GM12878 (cell line): ENCODE measurements around the gene UBL4B. TPM values are rescaled to one million over a fixed set of nuclear protein-coding genes. Genes with fewer than 3 reads are reported as not detected.
"Not testable (repeated sequence)": the region's sequence is repeated elsewhere in the genome, so short reads cannot be mapped to it uniquely, and the experiment has no call there.

ENCODE experiments used
- ATAC-seq: fragments of 200-7000 bp; cut with Tn5 transposase; 3 replicates; pipeline ENCODE4 v1.9.1; 2020; ENCODE audit warnings: mild to moderate bottlenecking, moderate library complexity
- BruUV-seq: library from RNA; stranded (reverse); fragments of 400-500 nt; replicated peaks from 2 replicates; lab custom pipeline; 2021; lab: Mats Ljungman, UMichigan
- CTCF ChIA-PET: fragments of 300-600 bp; sonication (Branson Sonifier 250); formaldehyde crosslinking; extraction: SDS; loops from one replicate; lab custom pipeline; 2021; ENCODE audit warnings: inconsistent platforms; lab: Yijun Ruan, JAX
- POLR2A ChIA-PET: fragments of 350-600 bp; formaldehyde crosslinking; extraction: SDS; loops from one replicate; lab custom pipeline; 2021; ENCODE audit warnings: inconsistent platforms; lab: Charles Lee
- RAD21 ChIA-PET: fragments of 300-600 bp; sonication (Branson Sonifier 250); formaldehyde crosslinking; loops from one replicate; lab custom pipeline; 2023; ENCODE audit warnings: antibody characterized with exemption; ENCODE audit not compliant: unreplicated experiment; lab: Charles Lee
- SMC1A ChIA-PET: fragments of 300-600 bp; sonication (Branson Sonifier 250); formaldehyde crosslinking; loops from one replicate; lab custom pipeline; 2023; ENCODE audit not compliant: unreplicated experiment, uncharacterized antibody; lab: Charles Lee
- DNase-seq: peaks from one replicate; pipeline ENCODE4 v3.0.0-alpha.2; 2011; ENCODE audit warnings: low read depth, low spot score
- FAIRE-seq: peaks from 3 replicates; lab custom pipeline; 2011; peaks lifted over from hg19 to GRCh38; lab: Jason Lieb, UNC
- H2AFZ ChIP-seq: 2 replicates; pipeline ENCODE4 v1.6.0; 2011; ENCODE audit warnings: low read depth, low read length, control low read depth; ENCODE audit not compliant: control insufficient read depth
- H3K27ac ChIP-seq: 2 replicates; pipeline ENCODE4 v1.5.1; 2011; ENCODE audit warnings: control low read depth; ENCODE audit not compliant: control insufficient read depth, insufficient read depth
- H3K27me3 ChIP-seq, 2 experiments: replicated peaks in 1 of 2; 2 replicates each; pipeline versions ENCODE4 v1.6.0 to v1.6.1; 2011; ENCODE audit warnings: low read length in 1 of 2; ENCODE audit not compliant: control insufficient read depth in 2 of 2, insufficient read depth in 2 of 2
- H3K36me3 ChIP-seq, 2 experiments: 2 replicates each; pipeline ENCODE4 v1.5.1; 2011; ENCODE audit warnings: low read length in 1 of 2; ENCODE audit not compliant: control insufficient read depth in 2 of 2, insufficient read depth in 2 of 2
- H3K4me1 ChIP-seq: 2 replicates; pipeline ENCODE4 v1.6.1; 2011; ENCODE audit warnings: mild to moderate bottlenecking, low read length, moderate library complexity, mixed read lengths; ENCODE audit not compliant: control insufficient read depth, insufficient read depth
- H3K4me2 ChIP-seq: 2 replicates; pipeline ENCODE4 v1.6.0; 2011; ENCODE audit warnings: control low read depth; ENCODE audit not compliant: control insufficient read depth, insufficient read depth
- H3K4me3 ChIP-seq: fragments of 200-600 bp; sonication (generic); 2 replicates; pipeline ENCODE4 v1.5.1; 2016
- H3K79me2 ChIP-seq: 2 replicates; pipeline ENCODE4 v1.6.0; 2011; ENCODE audit warnings: low read length; ENCODE audit not compliant: control insufficient read depth, insufficient read depth
- H3K9ac ChIP-seq: 2 replicates; pipeline ENCODE4 v1.8.0; 2011; ENCODE audit warnings: low read length, control low read depth, mixed read lengths; ENCODE audit not compliant: control insufficient read depth, insufficient read depth
- H3K9me3 ChIP-seq: replicated peaks from 3 replicates; pipeline ENCODE4 v1.5.1; 2011; ENCODE audit warnings: mild to moderate bottlenecking, low read length; ENCODE audit not compliant: control insufficient read depth, insufficient read depth
- H4K20me1 ChIP-seq: 2 replicates; pipeline ENCODE4 v1.6.0; 2011; ENCODE audit not compliant: control insufficient read depth, insufficient read depth
- EED ChIP-seq: sonication (generic); IDR thresholded peaks from 2 replicates; pipeline ENCODE4 v1.6.1; 2016; ENCODE audit warnings: antibody characterized with exemption, low read depth
- HCFC1 ChIP-seq: fragments of 150-350 bp; IDR thresholded peaks from 2 replicates; pipeline ENCODE4 v1.6.1; 2014; ENCODE audit warnings: low read length
- IKZF2 ChIP-seq, 2 experiments: fragments of 450-650 bp; IDR thresholded peaks; 2 replicates each; pipeline ENCODE4 v1.6.1; 2017; ENCODE audit warnings: mild to moderate bottlenecking in 2 of 2, moderate library complexity in 2 of 2
- MEF2B ChIP-seq: fragments of 450-650 bp; IDR thresholded peaks from 2 replicates; pipeline ENCODE4 v1.6.1; 2018; ENCODE audit warnings: mild to moderate bottlenecking, moderate library complexity; ENCODE audit not compliant: partially characterized antibody, poor library complexity, severe bottlenecking
- MYB ChIP-seq: fragments of 150-350 bp; IDR thresholded peaks from 2 replicates; pipeline ENCODE4 v1.6.1; 2014; ENCODE audit warnings: mild to moderate bottlenecking, low read depth, low read length, borderline replicate concordance
- POLR2AphosphoS5 ChIP-seq: IDR thresholded peaks from 2 replicates; pipeline ENCODE4 v1.6.1; 2011; ENCODE audit warnings: mild to moderate bottlenecking, low read length, inconsistent platforms
- SMARCA5 ChIP-seq: fragments of 450-650 bp; IDR thresholded peaks from 2 replicates; pipeline ENCODE4 v1.6.1; 2017; ENCODE audit warnings: mild to moderate bottlenecking
- SREBF1 ChIP-seq: IDR thresholded peaks from 2 replicates; pipeline ENCODE4 v1.6.1; 2012; ENCODE audit warnings: mild to moderate bottlenecking, low read length
- STAT3 ChIP-seq: IDR thresholded peaks from 2 replicates; pipeline ENCODE4 v1.6.1; 2011; ENCODE audit warnings: low read depth, low read length, improper control_type of control experiment
- SUZ12 ChIP-seq: fragments of 200-600 bp; sonication (generic); IDR thresholded peaks from one replicate; pipeline ENCODE4 v1.6.1; 2018; ENCODE audit warnings: antibody characterized with exemption, mild to moderate bottlenecking; ENCODE audit not compliant: unreplicated experiment
- WGBS: methylation state at CpG from one replicate; pipeline ENCODE4 v1.1.6; 2016; ENCODE audit warnings: low lambda C conversion rate; ENCODE audit not compliant: insufficient replicate concordance, insufficient coverage; ENCODE audit errors: missing lambda C conversion rate; 5-methylcytosine and 5-hydroxymethylcytosine counted together
- in situ Hi-C: fragments of 300-500 bp; cut with MboI; formaldehyde crosslinking; loops from 9 replicates; pipeline ENCODE4 v1.14.3; 2018; ENCODE audit warnings: mixed read lengths
- intact Hi-C: fragments of 100-400 bp; cut with micrococcal nuclease; formaldehyde crosslinking; loops from one replicate; pipeline ENCODE4 v1.14.2; 2022; ENCODE audit not compliant: unreplicated experiment
- polyA plus RNA-seq, 11 experiments: library from polyadenylated mRNA; depleted of rRNA in 4 of 11; unstranded in 6 of 11; stranded (reverse) in 5 of 11; fragments of >200 nt; fragmentation: Nextera tagmentation in 4 of 11; fragmentation: Illumina TruSeq in 1 of 11; extraction: Ambion mirVana in 4 of 11; extraction: Trizol in 1 of 11; gene quantifications; 1 replicate in 1 of 11; 2 replicates in 10 of 11; pipeline versions ENCODE4 v1.2.1 to v1.2.3, GENCODE V29; 2011 to 2016; ENCODE audit warnings: inconsistent platforms in 2 of 11, missing spikeins in 2 of 11, low read depth in 1 of 11
- total RNA-seq, 4 experiments: library from RNA; depleted of rRNA in 3 of 4; stranded (reverse); fragments of >200 nt in 3 of 4; fragmentation: Illumina TruSeq in 1 of 4; extraction: Trizol in 1 of 4; gene quantifications; 2 replicates each; pipeline versions ENCODE4 v1.2.1 to v1.2.3, GENCODE V29; 2013 to 2021
- TF ChIP-seq, protein P1 (sequence below): fragments of 450-650 bp; IDR thresholded peaks from 2 replicates; pipeline ENCODE4 v1.6.1; 2017; ENCODE audit warnings: mild to moderate bottlenecking, moderate library complexity
- TF ChIP-seq, protein P2 (sequence below): fragments of 450-650 bp; IDR thresholded peaks from 2 replicates; pipeline ENCODE4 v1.6.1; 2017; ENCODE audit warnings: low read depth, mild to moderate bottlenecking, moderate library complexity

Gene UBL4B
- total and polyA plus RNA-seq, 10 of the 15 experiments (the other 5 are each of a cell fraction or from before 2014, with no cell fraction given), result 0.06 to 0.15 TPM; not detected in 8

DNA sequence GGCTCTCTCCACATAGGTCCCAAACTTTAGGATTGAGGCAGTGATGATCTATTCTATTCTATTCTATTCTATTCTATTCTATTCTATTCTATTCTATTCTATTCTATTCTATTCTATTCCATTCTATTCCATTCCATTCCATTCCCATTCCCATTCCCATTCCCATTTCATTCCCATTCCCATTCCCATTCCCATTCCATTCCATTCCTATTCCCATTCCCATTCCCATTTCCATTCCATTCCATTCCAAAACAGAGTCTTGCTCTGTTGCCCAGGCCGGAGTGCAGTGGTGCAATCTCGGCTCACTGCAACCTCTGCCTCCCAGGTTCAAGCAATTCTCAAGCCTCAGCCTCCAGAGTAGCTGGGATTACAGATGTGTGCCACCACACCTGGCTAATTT lies 32.2 kb upstream of the UBL4B start:
- H3K4me1 ChIP-seq, H3K79me2 ChIP-seq, H3K27me3 ChIP-seq, SMC1A ChIA-PET, FAIRE-seq, H2AFZ ChIP-seq, H4K20me1 ChIP-seq, POLR2A ChIA-PET, H3K9ac ChIP-seq, H3K36me3 ChIP-seq, H3K9me3 ChIP-seq, ATAC-seq, H3K4me2 ChIP-seq, DNase-seq, H3K27ac ChIP-seq, in situ Hi-C loops, H3K4me3 ChIP-seq, RAD21 ChIA-PET, BruUV-seq: not testable (repeated sequence)
- CTCF ChIA-PET, result interaction anchor here (0.7 kb wide), 1 partner anchor 73 kb away, joined by 3 read pairs; no protein-coding TSS in a partner anchor
- intact Hi-C loops, result loop anchor here (10.0 kb wide), 1 partner anchor 385 kb away; no protein-coding TSS in a partner anchor
- 41% methylated on average over 2 of the region's 2 CpGs for WGBS
- 0 out of 2 replicates have a peak, but pooled peaks have one; percentile 61 for TF ChIP-seq EED
- peak in 1 of 2 experiments; percentile 39; a peak in 2 of 4 replicates for TF ChIP-seq IKZF2 (IDR thresholded peaks at IDR 0.05)

DNA sequence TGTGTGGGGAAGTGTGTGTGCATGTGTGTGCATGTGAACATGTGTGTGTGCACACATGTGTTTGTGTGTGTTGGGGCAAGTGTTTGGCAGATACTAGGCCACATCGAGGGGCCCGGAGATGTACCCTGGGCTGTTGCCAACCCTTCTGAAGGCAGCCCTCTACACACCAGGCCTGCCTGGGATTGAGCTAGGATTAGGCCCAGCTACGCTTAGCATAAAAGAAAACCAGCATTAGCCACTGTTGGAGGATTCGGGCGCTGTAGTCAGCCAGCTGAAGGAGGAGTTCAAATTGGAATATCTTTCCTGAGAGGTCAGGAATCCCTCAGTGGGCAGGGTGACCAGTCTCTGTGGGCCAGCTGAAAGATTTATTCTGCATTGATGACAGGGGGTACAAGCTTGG lies 31.2 kb upstream of the UBL4B start:
- SMC1A ChIA-PET, result interaction anchor here (2.2 kb wide), 1 partner anchor 23 kb away, joined by 5 read pairs; no protein-coding TSS in a partner anchor
- POLR2A ChIA-PET, result no interaction called here
- TF ChIP-seq SUZ12, result no peak
- TF ChIP-seq, protein P1, sequence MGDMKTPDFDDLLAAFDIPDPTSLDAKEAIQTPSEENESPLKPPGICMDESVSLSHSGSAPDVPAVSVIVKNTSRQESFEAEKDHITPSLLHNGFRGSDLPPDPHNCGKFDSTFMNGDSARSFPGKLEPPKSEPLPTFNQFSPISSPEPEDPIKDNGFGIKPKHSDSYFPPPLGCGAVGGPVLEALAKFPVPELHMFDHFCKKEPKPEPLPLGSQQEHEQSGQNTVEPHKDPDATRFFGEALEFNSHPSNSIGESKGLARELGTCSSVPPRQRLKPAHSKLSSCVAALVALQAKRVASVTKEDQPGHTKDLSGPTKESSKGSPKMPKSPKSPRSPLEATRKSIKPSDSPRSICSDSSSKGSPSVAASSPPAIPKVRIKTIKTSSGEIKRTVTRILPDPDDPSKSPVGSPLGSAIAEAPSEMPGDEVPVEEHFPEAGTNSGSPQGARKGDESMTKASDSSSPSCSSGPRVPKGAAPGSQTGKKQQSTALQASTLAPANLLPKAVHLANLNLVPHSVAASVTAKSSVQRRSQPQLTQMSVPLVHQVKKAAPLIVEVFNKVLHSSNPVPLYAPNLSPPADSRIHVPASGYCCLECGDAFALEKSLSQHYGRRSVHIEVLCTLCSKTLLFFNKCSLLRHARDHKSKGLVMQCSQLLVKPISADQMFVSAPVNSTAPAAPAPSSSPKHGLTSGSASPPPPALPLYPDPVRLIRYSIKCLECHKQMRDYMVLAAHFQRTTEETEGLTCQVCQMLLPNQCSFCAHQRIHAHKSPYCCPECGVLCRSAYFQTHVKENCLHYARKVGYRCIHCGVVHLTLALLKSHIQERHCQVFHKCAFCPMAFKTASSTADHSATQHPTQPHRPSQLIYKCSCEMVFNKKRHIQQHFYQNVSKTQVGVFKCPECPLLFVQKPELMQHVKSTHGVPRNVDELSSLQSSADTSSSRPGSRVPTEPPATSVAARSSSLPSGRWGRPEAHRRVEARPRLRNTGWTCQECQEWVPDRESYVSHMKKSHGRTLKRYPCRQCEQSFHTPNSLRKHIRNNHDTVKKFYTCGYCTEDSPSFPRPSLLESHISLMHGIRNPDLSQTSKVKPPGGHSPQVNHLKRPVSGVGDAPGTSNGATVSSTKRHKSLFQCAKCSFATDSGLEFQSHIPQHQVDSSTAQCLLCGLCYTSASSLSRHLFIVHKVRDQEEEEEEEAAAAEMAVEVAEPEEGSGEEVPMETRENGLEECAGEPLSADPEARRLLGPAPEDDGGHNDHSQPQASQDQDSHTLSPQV, result no peak
- TF ChIP-seq MYB, result no peak
- TF ChIP-seq MEF2B, result no peak
- no peak for TF ChIP-seq HCFC1
- TF ChIP-seq POLR2AphosphoS5, result no peak
- TF ChIP-seq STAT3, result no peak
- no peak for TF ChIP-seq SMARCA5
- no peak for TF ChIP-seq SREBF1
- TF ChIP-seq, protein P2, sequence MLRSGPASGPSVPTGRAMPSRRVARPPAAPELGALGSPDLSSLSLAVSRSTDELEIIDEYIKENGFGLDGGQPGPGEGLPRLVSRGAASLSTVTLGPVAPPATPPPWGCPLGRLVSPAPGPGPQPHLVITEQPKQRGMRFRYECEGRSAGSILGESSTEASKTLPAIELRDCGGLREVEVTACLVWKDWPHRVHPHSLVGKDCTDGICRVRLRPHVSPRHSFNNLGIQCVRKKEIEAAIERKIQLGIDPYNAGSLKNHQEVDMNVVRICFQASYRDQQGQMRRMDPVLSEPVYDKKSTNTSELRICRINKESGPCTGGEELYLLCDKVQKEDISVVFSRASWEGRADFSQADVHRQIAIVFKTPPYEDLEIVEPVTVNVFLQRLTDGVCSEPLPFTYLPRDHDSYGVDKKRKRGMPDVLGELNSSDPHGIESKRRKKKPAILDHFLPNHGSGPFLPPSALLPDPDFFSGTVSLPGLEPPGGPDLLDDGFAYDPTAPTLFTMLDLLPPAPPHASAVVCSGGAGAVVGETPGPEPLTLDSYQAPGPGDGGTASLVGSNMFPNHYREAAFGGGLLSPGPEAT, result no peak

More for the DNA sequence above, 31.2 kb upstream of the UBL4B start:
- ChIA-PET RAD21 (interaction anchor here (0.9 kb wide), 1 partner anchor 34 kb away, joined by 3 read pairs; no protein-coding TSS in a partner anchor), CTCF (interaction anchor here (0.6 to 1.8 kb wide), 7 partner anchors 16 to 471 kb away, joined by 3 to 7 read pairs (median 3); no protein-coding TSS in a partner anchor)
- no TSS peak for BruUV-seq
- Histone ChIP-seq H3K9ac (no peak overlapping the region; the same call in 1 of the 2 replicates), H3K79me2 (no peaks in the 10 kb centered on the region), H3K27ac (no peak overlapping the region), H3K4me2 (no peak overlapping the region), H4K20me1 (no peaks in the 10 kb centered on the region), H3K9me3 (no peaks in the 10 kb centered on the region), H2AFZ (no peak overlapping the region), H3K36me3 (no peaks in the 10 kb centered on the region), H3K4me1 (peaks cover 5% of the 10 kb centered on the region; the same call in 1 of the 2 replicates), H3K27me3 (peaks cover 0 to 8% of the 10 kb centered on the region in 2 experiments; a peak in 2 of 4 replicates), H3K4me3 (no peak overlapping the region)
- no peak for DNase-seq
- 73% methylated on average over 4 of the region's 5 CpGs for WGBS
- intact Hi-C loops (loop anchor here (10.0 kb wide), 1 partner anchor 384 kb away; no protein-coding TSS in a partner anchor), in situ Hi-C loops (no loop called here)
- ATAC-seq, result no peak
- no peak for FAIRE-seq
